HG02870 (cell line): ENCODE data around the gene MPP2.

Experiments used
- ATAC-seq: cut with Tn5 transposase; IDR thresholded peaks from one replicate; pipeline ENCODE4 v1.9.1; 2021; ENCODE audit warnings: mild to moderate bottlenecking, moderate library complexity; ENCODE audit not compliant: unreplicated experiment

MPP2 gene

DNA sequence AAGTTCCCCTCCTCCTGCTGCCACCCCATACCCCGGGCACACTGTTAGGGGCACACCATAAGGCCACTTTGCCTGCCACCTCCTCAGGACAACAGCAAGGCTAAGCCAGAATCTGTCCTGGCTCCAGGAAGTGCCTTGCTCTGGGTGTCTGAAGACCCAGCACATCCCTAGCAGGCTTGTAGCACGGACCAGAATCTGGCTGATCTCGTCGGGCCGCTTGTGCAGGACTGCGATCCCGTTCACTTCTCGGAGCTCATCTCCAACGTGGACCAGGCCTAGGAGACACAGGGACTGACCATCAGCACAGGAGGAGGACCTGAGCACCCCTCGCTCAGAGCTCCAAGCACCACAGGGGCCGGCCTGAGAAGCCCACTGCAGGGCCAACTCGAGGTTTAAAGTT, 81.8 kb downstream of the MPP2 start:
- no peak for ATAC-seq
